ENCODE data around the gene DEGS2.

Gene DEGS2

DNA sequence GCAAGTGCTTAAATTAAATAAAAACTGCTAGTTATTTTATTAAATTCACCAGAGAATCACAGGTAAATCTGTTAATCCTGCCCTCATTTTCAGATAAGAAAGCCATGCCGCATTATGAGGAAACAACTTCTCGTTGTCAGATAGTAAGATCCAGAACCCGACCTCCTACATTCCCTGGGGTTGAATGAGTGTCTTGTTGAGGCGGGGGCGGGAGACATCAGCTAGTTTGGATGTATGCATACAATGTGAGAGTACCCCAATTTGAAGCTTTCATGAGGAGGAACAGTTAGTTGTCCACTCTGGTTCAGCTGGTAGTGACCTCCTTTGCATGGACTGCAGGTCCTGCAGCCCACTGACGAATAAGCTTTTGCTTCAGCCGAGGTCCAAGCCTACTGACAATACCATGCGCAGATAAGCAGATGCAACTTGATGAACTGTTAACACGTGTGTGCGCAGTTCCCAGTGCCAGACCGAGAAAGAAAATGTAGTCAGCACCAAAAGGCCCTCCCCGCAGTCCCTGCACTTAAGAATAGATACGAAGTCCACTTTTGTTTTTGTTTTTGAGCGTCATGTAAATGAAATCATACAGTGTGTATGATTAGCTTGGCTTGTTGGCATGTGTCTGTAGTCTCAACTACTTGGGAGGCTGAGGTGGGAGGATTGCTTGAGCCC is 59.3 kb downstream of the DEGS2 start:
- no peak overlapping the region for H3K9ac ChIP-seq (ENCODE audit: low read depth, low read length)
- H3K9me3 ChIP-seq (ENCODE audit: control insufficient read depth, insufficient read depth, low read length), result no peaks in the 10 kb centered on the region
- H3K36me3 ChIP-seq (ENCODE audit: insufficient read depth, low read length), result no peaks in the 10 kb centered on the region; the same call in 1 of the 2 replicates
- H3K4me1 ChIP-seq (ENCODE audit: insufficient read depth, low read length), result no peaks in the 10 kb centered on the region

GRCh38 chr14:100098171-100098570 is 61.3 kb downstream of the DEGS2 start:
- Histone ChIP-seq H3K36me3 (ENCODE audit: insufficient read depth, low read length) (no peaks in the 10 kb centered on the region; the same call in 1 of the 2 replicates), H3K9ac (ENCODE audit: low read depth, low read length) (no peak overlapping the region), H3K9me3 (ENCODE audit: control insufficient read depth, insufficient read depth, low read length) (no peaks in the 10 kb centered on the region), H3K4me1 (ENCODE audit: insufficient read depth, low read length) (no peaks in the 10 kb centered on the region)

DNA sequence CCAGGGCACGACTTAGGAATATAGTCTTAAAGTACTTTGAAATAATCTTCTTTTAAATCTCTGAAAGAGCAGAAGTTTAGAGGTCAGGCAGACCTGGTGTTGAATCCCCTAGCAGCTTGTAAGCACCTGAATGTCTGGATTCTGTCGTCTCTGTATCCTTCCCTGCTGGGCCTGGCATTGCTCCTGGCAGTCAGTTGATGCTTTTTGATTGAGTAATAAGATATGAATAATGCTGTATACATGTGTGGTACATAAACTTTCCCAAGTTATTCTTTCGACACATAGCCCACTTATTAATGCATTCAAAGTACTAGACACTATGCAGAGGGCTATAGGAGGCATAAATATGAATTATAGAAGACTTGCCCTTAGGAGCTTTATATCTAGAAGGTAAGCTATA is 62.8 kb downstream of the DEGS2 start:
- no peaks in the 10 kb centered on the region for H3K4me1 ChIP-seq (ENCODE audit: insufficient read depth, low read length)
- no peaks in the 10 kb centered on the region for H3K36me3 ChIP-seq (ENCODE audit: insufficient read depth, low read length)
- no peak overlapping the region for H3K9ac ChIP-seq (ENCODE audit: low read depth, low read length)
- H3K9me3 ChIP-seq (ENCODE audit: control insufficient read depth, insufficient read depth, low read length), result no peaks in the 10 kb centered on the region
